MM.1S (cell line): ENCODE data around the gene ZNF366.

ENCODE experiments used
- DNase-seq: peaks from one replicate; pipeline ENCODE4 v3.0.0-alpha.2; 2015
- H2AFZ ChIP-seq: fragments of 300-600 bp; sonication (generic); 2 replicates; pipeline ENCODE4 v1.6.0; 2016; ENCODE audit warnings: antibody characterized with exemption, low read length
- H3F3A ChIP-seq: fragments of 300-600 bp; sonication (generic); 2 replicates; pipeline ENCODE4 v1.6.1; 2016; ENCODE audit warnings: mild to moderate bottlenecking, antibody characterized with exemption, low read length, moderate library complexity, mixed read lengths; ENCODE audit not compliant: insufficient read depth
- H3K27ac ChIP-seq: fragments of 300-600 bp; sonication (generic); 2 replicates; pipeline ENCODE4 v1.5.1; 2016; ENCODE audit warnings: mild to moderate bottlenecking, low read length
- H3K27me3 ChIP-seq: fragments of 300-600 bp; sonication (generic); replicated peaks from 2 replicates; pipeline ENCODE4 v1.6.0; 2016; ENCODE audit warnings: low read length; ENCODE audit not compliant: insufficient read depth
- H3K36me3 ChIP-seq: fragments of 300-600 bp; sonication (generic); replicated peaks from 2 replicates; pipeline ENCODE4 v1.6.1; 2016; ENCODE audit warnings: mild to moderate bottlenecking, low read length, mixed read lengths; ENCODE audit not compliant: insufficient read depth
- H3K4me1 ChIP-seq: fragments of 300-600 bp; sonication (generic); 2 replicates; pipeline ENCODE4 v1.6.1; 2016; ENCODE audit warnings: low read length, mixed read lengths
- H3K4me2 ChIP-seq: fragments of 300-600 bp; sonication (generic); 2 replicates; pipeline ENCODE4 v1.6.0; 2016; ENCODE audit warnings: low read depth, low read length
- H3K4me3 ChIP-seq: fragments of 300-600 bp; sonication (generic); 2 replicates; pipeline ENCODE4 v1.5.1; 2016; ENCODE audit warnings: low read length, mixed read lengths
- H3K79me2 ChIP-seq: fragments of 300-600 bp; sonication (generic); 2 replicates; pipeline ENCODE4 v1.6.1; 2016; ENCODE audit warnings: mixed run types, low read length, mixed read lengths
- H3K9ac ChIP-seq: fragments of 300-600 bp; sonication (generic); 2 replicates; pipeline ENCODE4 v1.6.1; 2016; ENCODE audit warnings: low read length, mixed read lengths
- H3K9me2 ChIP-seq: fragments of 300-600 bp; sonication (generic); replicated peaks from 2 replicates; pipeline ENCODE4 v1.6.1; 2016; ENCODE audit warnings: mild to moderate bottlenecking, low read length, mixed read lengths; ENCODE audit not compliant: insufficient read depth
- H3K9me3 ChIP-seq: fragments of 300-600 bp; sonication (generic); replicated peaks from 2 replicates; pipeline ENCODE4 v1.6.1; 2016; ENCODE audit warnings: mild to moderate bottlenecking, low read length, mixed read lengths; ENCODE audit not compliant: insufficient read depth
- H4K20me1 ChIP-seq: fragments of 300-600 bp; sonication (generic); 2 replicates; pipeline ENCODE4 v1.6.1; 2016; ENCODE audit warnings: mild to moderate bottlenecking, low read length, moderate library complexity, mixed read lengths; ENCODE audit not compliant: insufficient read depth
- CTCF ChIP-seq: fragments of 300-600 bp; sonication (generic); IDR thresholded peaks from 2 replicates; pipeline ENCODE4 v1.5.1; 2016; ENCODE audit warnings: antibody characterized with exemption, low read length, mixed read lengths
- EZH2 ChIP-seq: fragments of 300-600 bp; sonication (generic); optimal IDR thresholded peaks from 2 replicates; pipeline ENCODE3; 2017; ENCODE audit warnings: low read depth, mild to moderate bottlenecking, antibody characterized with exemption, low read length, mixed read lengths
- EZH2phosphoT487 ChIP-seq: fragments of 300-600 bp; sonication (generic); IDR thresholded peaks from 2 replicates; pipeline ENCODE4 v1.6.1; 2018; ENCODE audit warnings: antibody characterized with exemption, low read length

The ZNF366 gene

GRCh38 chr5:72515211-72515610 is 8.0 kb upstream of the ZNF366 start:
- Histone ChIP-seq H3K4me1 (no peaks in the 10 kb centered on the region), H3K9me2 (no peaks in the 10 kb centered on the region), H4K20me1 (no peaks in the 10 kb centered on the region), H3K4me3 (no peak overlapping the region), H2AFZ (no peak overlapping the region), H3K27ac (no peak overlapping the region), H3K4me2 (no peak overlapping the region), H3K79me2 (no peaks in the 10 kb centered on the region), H3K9ac (no peak overlapping the region), H3K9me3 (no peaks in the 10 kb centered on the region), H3K27me3 (no peaks in the 10 kb centered on the region), H3F3A (no peaks in the 10 kb centered on the region), H3K36me3 (no peaks in the 10 kb centered on the region)
- no peak for TF ChIP-seq EZH2phosphoT487
- TF ChIP-seq EZH2 = no peak
- TF ChIP-seq CTCF = no peak
- DNase-seq = no peak

- no peaks in the 10 kb centered on the region for H3K27me3 ChIP-seq
- TF ChIP-seq EZH2 (no peak), CTCF (no peak), EZH2phosphoT487 (no peak)
- H3K4me3 ChIP-seq = no peak overlapping the region
- H3K4me2 ChIP-seq = no peak overlapping the region
- H3K4me1 ChIP-seq = no peaks in the 10 kb centered on the region
- DNase-seq = no peak
- H3K9ac ChIP-seq = no peak overlapping the region
- H3K9me3 ChIP-seq = no peaks in the 10 kb centered on the region
- H3K36me3 ChIP-seq = no peaks in the 10 kb centered on the region
- no peaks in the 10 kb centered on the region for H3K79me2 ChIP-seq
- H3F3A ChIP-seq = no peaks in the 10 kb centered on the region
- H3K27ac ChIP-seq = no peak overlapping the region
- no peaks in the 10 kb centered on the region for H3K9me2 ChIP-seq
- no peak overlapping the region for H2AFZ ChIP-seq
- H4K20me1 ChIP-seq = no peaks in the 10 kb centered on the region
Observed at GRCh38 chr5:72512593-72512860, 5.3 kb upstream of the ZNF366 start.

- TF ChIP-seq CTCF (no peak), EZH2 (no peak), EZH2phosphoT487 (no peak)
- Histone ChIP-seq H3K9ac (no peak overlapping the region), H3K4me1 (no peaks in the 10 kb centered on the region), H3K36me3 (no peaks in the 10 kb centered on the region), H3K4me3 (no peak overlapping the region), H3K4me2 (no peak overlapping the region), H3K79me2 (no peaks in the 10 kb centered on the region), H3K27ac (no peak overlapping the region), H3K27me3 (no peaks in the 10 kb centered on the region), H3F3A (no peaks in the 10 kb centered on the region), H3K9me2 (no peaks in the 10 kb centered on the region), H4K20me1 (no peaks in the 10 kb centered on the region), H2AFZ (no peak overlapping the region), H3K9me3 (no peaks in the 10 kb centered on the region)
- DNase-seq = no peak
Observed at GRCh38 chr5:72511774-72512592, 4.8 kb upstream of the ZNF366 start.
